GM23338 (cell line): ENCODE measurements around the gene FNDC3B. TPM values are rescaled to one million over a fixed set of nuclear protein-coding genes. Genes with fewer than 3 reads are reported as not detected.
A peak's percentile ranks its signal among the peaks of the same experiment; 100 is the strongest.

Experiments used
- ATAC-seq: fragments of 200-7000 bp; cut with Tn5 transposase; 3 replicates; pipeline ENCODE4 v1.9.1; 2020
- DNase-seq: peaks from one replicate; pipeline ENCODE4 v3.0.0-alpha.2; 2015; ENCODE audit warnings: low spot score
- H2AFZ ChIP-seq: fragments of 200-600 bp; sonication (generic); 2 replicates; pipeline ENCODE4 v1.8.0; 2016; ENCODE audit warnings: antibody characterized with exemption, mild to moderate bottlenecking, moderate library complexity
- H3F3A ChIP-seq: fragments of 200-600 bp; sonication (generic); replicated peaks from 2 replicates; pipeline ENCODE4 v1.8.0; 2017; ENCODE audit warnings: antibody characterized with exemption, mixed run types, low read depth
- H3K27ac ChIP-seq: fragments of 200-600 bp; sonication (generic); 2 replicates; pipeline ENCODE4 v1.6.1; 2016; ENCODE audit warnings: low read depth
- H3K27me3 ChIP-seq: fragments of 200-600 bp; sonication (generic); 2 replicates; pipeline ENCODE4 v1.8.0; 2016; ENCODE audit warnings: mild to moderate bottlenecking, mixed run types, moderate library complexity; ENCODE audit not compliant: insufficient read depth
- H3K36me3 ChIP-seq: fragments of 200-600 bp; sonication (generic); 2 replicates; pipeline ENCODE4 v1.8.0; 2016; ENCODE audit warnings: mild to moderate bottlenecking; ENCODE audit not compliant: insufficient read depth
- H3K4me1 ChIP-seq: fragments of 200-600 bp; sonication (generic); 2 replicates; pipeline ENCODE4 v1.8.0; 2016; ENCODE audit warnings: mild to moderate bottlenecking, moderate library complexity; ENCODE audit not compliant: insufficient read depth
- H3K4me2 ChIP-seq: fragments of 200-600 bp; sonication (generic); 2 replicates; pipeline ENCODE4 v1.7.1; 2017; ENCODE audit warnings: mixed run types
- H3K4me3 ChIP-seq: fragments of 200-600 bp; sonication (generic); 2 replicates; pipeline ENCODE4 v1.6.1; 2016; ENCODE audit warnings: mixed run types
- H3K79me2 ChIP-seq: fragments of 200-600 bp; sonication (generic); replicated peaks from 2 replicates; pipeline ENCODE4 v1.8.0; 2017; ENCODE audit warnings: mild to moderate bottlenecking; ENCODE audit not compliant: insufficient read depth
- H3K9me2 ChIP-seq: fragments of 200-600 bp; sonication (generic); 2 replicates; pipeline ENCODE4 v1.8.0; 2017; ENCODE audit not compliant: insufficient read depth
- H4K20me1 ChIP-seq: fragments of 200-600 bp; sonication (generic); replicated peaks from 2 replicates; pipeline ENCODE4 v1.8.0; 2017; ENCODE audit warnings: mild to moderate bottlenecking; ENCODE audit not compliant: insufficient read depth
- H3K27ac Mint-ChIP-seq: 2 replicates; pipeline ENCODE4 v1.8.0; 2020; ENCODE audit warnings: inconsistent platforms, mild to moderate bottlenecking, moderate library complexity, mixed read lengths
- H3K27me3 Mint-ChIP-seq: 3 replicates; pipeline ENCODE4 v1.8.0; 2022; ENCODE audit warnings: low read depth, mild to moderate bottlenecking, moderate library complexity, mixed read lengths, inconsistent platforms; ENCODE audit not compliant: insufficient read depth, poor library complexity
- H3K36me3 Mint-ChIP-seq: 3 replicates; pipeline ENCODE4 v1.8.0; 2021; ENCODE audit warnings: low read depth, mild to moderate bottlenecking, inconsistent platforms, moderate library complexity, mixed read lengths
- H3K4me1 Mint-ChIP-seq: 3 replicates; pipeline ENCODE4 v1.8.0; 2020; ENCODE audit warnings: mild to moderate bottlenecking, inconsistent platforms, mixed read lengths
- H3K4me3 Mint-ChIP-seq: 3 replicates; pipeline ENCODE4 v1.8.0; 2021; ENCODE audit warnings: moderate library complexity, mild to moderate bottlenecking, inconsistent platforms, mixed read lengths
- H3K9me3 Mint-ChIP-seq: 3 replicates; pipeline ENCODE4 v1.8.0; 2020; ENCODE audit warnings: moderate library complexity, mild to moderate bottlenecking, inconsistent platforms, mixed read lengths
- CREB1 ChIP-seq: fragments of 250-450 bp; sonication (Bioruptor Pico); IDR thresholded peaks from 2 replicates; pipeline ENCODE4 v1.5.0; 2020; ENCODE audit warnings: low read depth, mild to moderate bottlenecking, moderate library complexity
- EZH2 ChIP-seq: fragments of 200-600 bp; sonication (generic); IDR thresholded peaks from one replicate; pipeline ENCODE4 v1.8.0; 2017; ENCODE audit warnings: antibody characterized with exemption, mild to moderate bottlenecking, low read depth; ENCODE audit not compliant: unreplicated experiment
- EZH2phosphoT487 ChIP-seq: fragments of 200-600 bp; sonication (generic); IDR thresholded peaks from one replicate; pipeline ENCODE4 v1.8.1; 2018; ENCODE audit warnings: antibody characterized with exemption; ENCODE audit not compliant: unreplicated experiment
- JUNB ChIP-seq: IDR thresholded peaks from one replicate; pipeline ENCODE4 v1.6.1; 2016; ENCODE audit warnings: antibody characterized with exemption; ENCODE audit not compliant: unreplicated experiment
- STAT1 ChIP-seq: IDR thresholded peaks from one replicate; pipeline ENCODE4 v1.6.1; 2016; ENCODE audit warnings: antibody characterized with exemption; ENCODE audit not compliant: unreplicated experiment
- ZNF331 ChIP-seq: fragments of 250-450 bp; sonication (Bioruptor Pico); IDR thresholded peaks from 2 replicates; pipeline ENCODE4 v1.5.0; 2020; ENCODE audit warnings: low read depth, mild to moderate bottlenecking, moderate library complexity
- polyA plus RNA-seq: library from polyadenylated mRNA; unstranded; fragments of >200 nt; fragmentation: Nextera tagmentation; extraction: Ambion mirVana; gene quantifications from 2 replicates; pipeline ENCODE4 v1.2.1, GENCODE V29; 2016
- total RNA-seq: library from RNA; depleted of rRNA; stranded (reverse); fragments of >200 nt; shearing (Covaris generic); gene quantifications from 2 replicates; pipeline ENCODE4 v1.2.3, GENCODE V29; 2014
- TF ChIP-seq, protein P1 (sequence below): IDR thresholded peaks from one replicate; pipeline ENCODE4 v1.6.1; 2018; ENCODE audit warnings: antibody characterized with exemption; ENCODE audit not compliant: unreplicated experiment
- TF ChIP-seq, protein P2 (sequence below): IDR thresholded peaks from 2 replicates; pipeline ENCODE4 v1.6.1; 2016; ENCODE audit warnings: antibody characterized with exemption
- TF ChIP-seq, protein P3 (sequence below): fragments of 250-450 bp; sonication (Bioruptor Pico); IDR thresholded peaks from 2 replicates; pipeline ENCODE4 v1.5.0; 2020; ENCODE audit warnings: mild to moderate bottlenecking, moderate library complexity

The FNDC3B gene
- total and polyA plus RNA-seq, 2 experiments from 2014 or later, result 19.1 to 55.4 TPM

DNA sequence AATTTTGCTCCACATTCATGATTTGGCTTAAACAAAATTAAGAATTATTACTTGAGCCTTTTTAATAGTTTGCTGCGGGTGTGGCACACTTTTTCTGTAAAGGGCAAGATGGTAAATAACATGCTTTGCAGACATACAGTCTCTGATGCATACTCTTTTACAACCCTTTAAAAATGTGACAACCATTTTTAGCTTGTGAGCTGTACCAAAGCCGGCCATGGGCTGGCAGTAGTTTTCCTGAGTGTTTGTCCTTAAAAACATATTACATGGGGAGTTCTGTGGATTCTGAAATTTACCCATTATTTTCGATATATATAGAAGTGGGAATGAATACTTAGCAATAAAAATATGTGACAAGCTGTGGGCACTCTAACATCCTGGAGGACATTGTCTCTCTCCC lies 163.4 kb downstream of the FNDC3B start:
- Histone ChIP-seq H3K4me1 (peaks cover 22% of the 10 kb centered on the region), H3K27ac (0 out of 2 replicates have a peak overlapping the region, but pooled peaks have one; percentile 27), H3K27me3 (no peaks in the 10 kb centered on the region), H3F3A (no peaks in the 10 kb centered on the region), H3K4me3 (no peak overlapping the region), H3K36me3 (no peaks in the 10 kb centered on the region), H3K4me2 (peak overlapping the region; percentile 56), H3K79me2 (peaks cover 88% of the 10 kb centered on the region), H2AFZ (no peak overlapping the region), H4K20me1 (no peaks in the 10 kb centered on the region), H3K9me2 (no peaks in the 10 kb centered on the region)
- Mint-ChIP-seq H3K27me3 (peaks cover 6% of the 10 kb centered on the region), H3K4me3 (no peak overlapping the region), H3K27ac (peak overlapping the region; percentile 93; the same call in 1 of the 2 replicates), H3K9me3 (peaks cover 18% of the 10 kb centered on the region), H3K4me1 (peaks cover 35% of the 10 kb centered on the region), H3K36me3 (peaks cover 38% of the 10 kb centered on the region)
- DNase-seq (no peak), ATAC-seq (no peak)
- TF ChIP-seq EZH2phosphoT487 (no peak), CREB1 (CRISPR knock-in tag) (no peak), JUNB (no peak), EZH2 (no peak)
- TF ChIP-seq, protein P1, sequence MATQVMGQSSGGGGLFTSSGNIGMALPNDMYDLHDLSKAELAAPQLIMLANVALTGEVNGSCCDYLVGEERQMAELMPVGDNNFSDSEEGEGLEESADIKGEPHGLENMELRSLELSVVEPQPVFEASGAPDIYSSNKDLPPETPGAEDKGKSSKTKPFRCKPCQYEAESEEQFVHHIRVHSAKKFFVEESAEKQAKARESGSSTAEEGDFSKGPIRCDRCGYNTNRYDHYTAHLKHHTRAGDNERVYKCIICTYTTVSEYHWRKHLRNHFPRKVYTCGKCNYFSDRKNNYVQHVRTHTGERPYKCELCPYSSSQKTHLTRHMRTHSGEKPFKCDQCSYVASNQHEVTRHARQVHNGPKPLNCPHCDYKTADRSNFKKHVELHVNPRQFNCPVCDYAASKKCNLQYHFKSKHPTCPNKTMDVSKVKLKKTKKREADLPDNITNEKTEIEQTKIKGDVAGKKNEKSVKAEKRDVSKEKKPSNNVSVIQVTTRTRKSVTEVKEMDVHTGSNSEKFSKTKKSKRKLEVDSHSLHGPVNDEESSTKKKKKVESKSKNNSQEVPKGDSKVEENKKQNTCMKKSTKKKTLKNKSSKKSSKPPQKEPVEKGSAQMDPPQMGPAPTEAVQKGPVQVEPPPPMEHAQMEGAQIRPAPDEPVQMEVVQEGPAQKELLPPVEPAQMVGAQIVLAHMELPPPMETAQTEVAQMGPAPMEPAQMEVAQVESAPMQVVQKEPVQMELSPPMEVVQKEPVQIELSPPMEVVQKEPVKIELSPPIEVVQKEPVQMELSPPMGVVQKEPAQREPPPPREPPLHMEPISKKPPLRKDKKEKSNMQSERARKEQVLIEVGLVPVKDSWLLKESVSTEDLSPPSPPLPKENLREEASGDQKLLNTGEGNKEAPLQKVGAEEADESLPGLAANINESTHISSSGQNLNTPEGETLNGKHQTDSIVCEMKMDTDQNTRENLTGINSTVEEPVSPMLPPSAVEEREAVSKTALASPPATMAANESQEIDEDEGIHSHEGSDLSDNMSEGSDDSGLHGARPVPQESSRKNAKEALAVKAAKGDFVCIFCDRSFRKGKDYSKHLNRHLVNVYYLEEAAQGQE, result no peak
- TF ChIP-seq, protein P2, sequence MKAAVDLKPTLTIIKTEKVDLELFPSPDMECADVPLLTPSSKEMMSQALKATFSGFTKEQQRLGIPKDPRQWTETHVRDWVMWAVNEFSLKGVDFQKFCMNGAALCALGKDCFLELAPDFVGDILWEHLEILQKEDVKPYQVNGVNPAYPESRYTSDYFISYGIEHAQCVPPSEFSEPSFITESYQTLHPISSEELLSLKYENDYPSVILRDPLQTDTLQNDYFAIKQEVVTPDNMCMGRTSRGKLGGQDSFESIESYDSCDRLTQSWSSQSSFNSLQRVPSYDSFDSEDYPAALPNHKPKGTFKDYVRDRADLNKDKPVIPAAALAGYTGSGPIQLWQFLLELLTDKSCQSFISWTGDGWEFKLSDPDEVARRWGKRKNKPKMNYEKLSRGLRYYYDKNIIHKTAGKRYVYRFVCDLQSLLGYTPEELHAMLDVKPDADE, result no peak

DNA sequence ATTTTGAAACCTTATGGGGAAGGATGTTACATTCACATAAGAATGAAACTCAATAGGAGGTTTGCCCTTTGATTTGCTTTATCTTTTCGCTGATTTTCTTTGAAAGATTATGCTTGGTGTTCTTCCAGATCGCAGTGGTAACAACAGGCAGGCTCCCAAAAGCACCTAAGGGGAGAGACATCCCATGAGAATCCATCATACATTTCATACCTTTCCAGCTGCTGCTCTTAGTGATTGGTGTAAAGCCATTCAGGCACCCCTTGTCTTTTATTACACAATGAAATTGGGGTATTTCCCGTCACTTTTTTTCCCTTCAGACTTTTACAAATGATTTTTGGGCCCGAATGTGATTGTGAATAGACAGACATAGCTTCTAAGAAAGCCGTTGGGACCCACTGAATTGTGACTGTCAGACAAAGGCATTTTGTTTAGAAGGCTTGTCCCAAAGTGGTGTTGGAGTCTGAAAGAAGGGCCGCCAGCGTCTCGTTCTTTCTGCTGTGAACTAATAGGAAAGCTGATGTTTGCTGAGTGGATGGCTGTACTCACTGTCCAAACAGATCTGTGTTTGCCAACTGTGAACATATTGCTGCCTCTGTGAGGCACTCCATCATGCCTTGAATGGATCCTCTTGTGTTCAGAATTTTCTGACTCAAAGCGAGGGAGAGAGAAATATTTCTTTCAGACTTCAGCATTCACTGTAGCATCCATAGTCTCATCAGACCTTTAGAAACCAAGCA lies 164.3 kb downstream of the FNDC3B start:
- H3K36me3 Mint-ChIP-seq, result peaks cover 33% of the 10 kb centered on the region
- Histone ChIP-seq H3K9me2 (no peaks in the 10 kb centered on the region), H4K20me1 (no peaks in the 10 kb centered on the region), H3K27ac (peak overlapping the region; percentile 27; the same call in 1 of the 2 replicates), H3K4me1 (peaks cover 22% of the 10 kb centered on the region), H3K4me2 (peak overlapping the region; percentile 56), H2AFZ (no peak overlapping the region), H3F3A (no peaks in the 10 kb centered on the region), H3K4me3 (no peak overlapping the region), H3K36me3 (no peaks in the 10 kb centered on the region), H3K79me2 (peaks cover 87% of the 10 kb centered on the region), H3K27me3 (no peaks in the 10 kb centered on the region)
- peaks cover 18% of the 10 kb centered on the region for H3K9me3 Mint-ChIP-seq
- no peak overlapping the region for H3K4me3 Mint-ChIP-seq
- H3K27ac Mint-ChIP-seq, result peak overlapping the region; percentile 78; the same call in 1 of the 2 replicates
- no peak for DNase-seq
- H3K4me1 Mint-ChIP-seq, result peaks cover 38% of the 10 kb centered on the region
- peaks cover 3% of the 10 kb centered on the region for H3K27me3 Mint-ChIP-seq
- peak; percentile 32; the same call in 2 of the 3 replicates for ATAC-seq
- no peak for TF ChIP-seq JUNB
- TF ChIP-seq ZNF331 (CRISPR knock-in tag), result no peak
- no peak for TF ChIP-seq CREB1 (CRISPR knock-in tag)
- TF ChIP-seq STAT1, result no peak
- TF ChIP-seq EZH2, result no peak
- TF ChIP-seq, protein P3, sequence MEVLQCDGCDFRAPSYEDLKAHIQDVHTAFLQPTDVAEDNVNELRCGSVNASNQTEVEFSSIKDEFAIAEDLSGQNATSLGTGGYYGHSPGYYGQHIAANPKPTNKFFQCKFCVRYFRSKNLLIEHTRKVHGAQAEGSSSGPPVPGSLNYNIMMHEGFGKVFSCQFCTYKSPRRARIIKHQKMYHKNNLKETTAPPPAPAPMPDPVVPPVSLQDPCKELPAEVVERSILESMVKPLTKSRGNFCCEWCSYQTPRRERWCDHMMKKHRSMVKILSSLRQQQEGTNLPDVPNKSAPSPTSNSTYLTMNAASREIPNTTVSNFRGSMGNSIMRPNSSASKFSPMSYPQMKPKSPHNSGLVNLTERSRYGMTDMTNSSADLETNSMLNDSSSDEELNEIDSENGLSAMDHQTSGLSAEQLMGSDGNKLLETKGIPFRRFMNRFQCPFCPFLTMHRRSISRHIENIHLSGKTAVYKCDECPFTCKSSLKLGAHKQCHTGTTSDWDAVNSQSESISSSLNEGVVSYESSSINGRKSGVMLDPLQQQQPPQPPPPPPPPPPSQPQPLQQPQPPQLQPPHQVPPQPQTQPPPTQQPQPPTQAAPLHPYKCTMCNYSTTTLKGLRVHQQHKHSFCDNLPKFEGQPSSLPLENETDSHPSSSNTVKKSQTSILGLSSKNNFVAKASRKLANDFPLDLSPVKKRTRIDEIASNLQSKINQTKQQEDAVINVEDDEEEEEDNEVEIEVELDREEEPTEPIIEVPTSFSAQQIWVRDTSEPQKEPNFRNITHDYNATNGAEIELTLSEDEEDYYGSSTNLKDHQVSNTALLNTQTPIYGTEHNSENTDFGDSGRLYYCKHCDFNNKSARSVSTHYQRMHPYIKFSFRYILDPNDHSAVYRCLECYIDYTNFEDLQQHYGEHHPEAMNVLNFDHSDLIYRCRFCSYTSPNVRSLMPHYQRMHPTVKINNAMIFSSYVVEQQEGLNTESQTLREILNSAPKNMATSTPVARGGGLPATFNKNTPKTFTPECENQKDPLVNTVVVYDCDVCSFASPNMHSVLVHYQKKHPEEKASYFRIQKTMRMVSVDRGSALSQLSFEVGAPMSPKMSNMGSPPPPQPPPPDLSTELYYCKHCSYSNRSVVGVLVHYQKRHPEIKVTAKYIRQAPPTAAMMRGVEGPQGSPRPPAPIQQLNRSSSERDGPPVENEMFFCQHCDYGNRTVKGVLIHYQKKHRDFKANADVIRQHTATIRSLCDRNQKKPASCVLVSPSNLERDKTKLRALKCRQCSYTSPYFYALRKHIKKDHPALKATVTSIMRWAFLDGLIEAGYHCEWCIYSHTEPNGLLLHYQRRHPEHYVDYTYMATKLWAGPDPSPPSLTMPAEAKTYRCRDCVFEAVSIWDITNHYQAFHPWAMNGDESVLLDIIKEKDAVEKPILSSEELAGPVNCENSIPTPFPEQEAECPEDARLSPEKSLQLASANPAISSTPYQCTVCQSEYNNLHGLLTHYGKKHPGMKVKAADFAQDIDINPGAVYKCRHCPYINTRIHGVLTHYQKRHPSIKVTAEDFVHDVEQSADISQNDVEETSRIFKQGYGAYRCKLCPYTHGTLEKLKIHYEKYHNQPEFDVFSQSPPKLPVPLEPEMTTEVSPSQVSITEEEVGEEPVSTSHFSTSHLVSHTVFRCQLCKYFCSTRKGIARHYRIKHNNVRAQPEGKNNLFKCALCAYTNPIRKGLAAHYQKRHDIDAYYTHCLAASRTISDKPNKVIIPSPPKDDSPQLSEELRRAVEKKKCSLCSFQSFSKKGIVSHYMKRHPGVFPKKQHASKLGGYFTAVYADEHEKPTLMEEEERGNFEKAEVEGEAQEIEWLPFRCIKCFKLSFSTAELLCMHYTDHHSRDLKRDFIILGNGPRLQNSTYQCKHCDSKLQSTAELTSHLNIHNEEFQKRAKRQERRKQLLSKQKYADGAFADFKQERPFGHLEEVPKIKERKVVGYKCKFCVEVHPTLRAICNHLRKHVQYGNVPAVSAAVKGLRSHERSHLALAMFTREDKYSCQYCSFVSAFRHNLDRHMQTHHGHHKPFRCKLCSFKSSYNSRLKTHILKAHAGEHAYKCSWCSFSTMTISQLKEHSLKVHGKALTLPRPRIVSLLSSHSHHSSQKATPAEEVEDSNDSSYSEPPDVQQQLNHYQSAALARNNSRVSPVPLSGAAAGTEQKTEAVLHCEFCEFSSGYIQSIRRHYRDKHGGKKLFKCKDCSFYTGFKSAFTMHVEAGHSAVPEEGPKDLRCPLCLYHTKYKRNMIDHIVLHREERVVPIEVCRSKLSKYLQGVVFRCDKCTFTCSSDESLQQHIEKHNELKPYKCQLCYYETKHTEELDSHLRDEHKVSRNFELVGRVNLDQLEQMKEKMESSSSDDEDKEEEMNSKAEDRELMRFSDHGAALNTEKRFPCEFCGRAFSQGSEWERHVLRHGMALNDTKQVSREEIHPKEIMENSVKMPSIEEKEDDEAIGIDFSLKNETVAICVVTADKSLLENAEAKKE (CRISPR knock-in tag), result no peak
- no peak for TF ChIP-seq EZH2phosphoT487
